OCI-LY1 (cell line): ENCODE measurements around the gene LTBP2.

ENCODE experiments used
- CTCF ChIP-seq: fragments of 200-600 bp; sonication (generic), shearing (Covaris generic); IDR thresholded peaks from 2 replicates; pipeline ENCODE4 v1.5.1; 2017; ENCODE audit warnings: mild to moderate bottlenecking, antibody characterized with exemption, low read length, moderate library complexity, mixed read lengths
- EZH2 ChIP-seq: fragments of 200-600 bp; sonication (generic), shearing (Covaris generic); IDR thresholded peaks from 2 replicates; pipeline ENCODE4 v1.8.0; 2017; ENCODE audit warnings: borderline replicate concordance, mixed run types, mild to moderate bottlenecking, antibody characterized with exemption, low read length, moderate library complexity, mixed read lengths

GRCh38 chr14:74480046-74480445, 132.0 kb downstream of the LTBP2 start:
- TF ChIP-seq CTCF, result no peak
- TF ChIP-seq EZH2, result no peak
